Measurements from ENCODE around the gene WIPI1.
"Not testable (repeated sequence)": the region's sequence is repeated elsewhere in the genome, so short reads cannot be mapped to it uniquely, and the experiment has no call there.

Gene WIPI1

DNA sequence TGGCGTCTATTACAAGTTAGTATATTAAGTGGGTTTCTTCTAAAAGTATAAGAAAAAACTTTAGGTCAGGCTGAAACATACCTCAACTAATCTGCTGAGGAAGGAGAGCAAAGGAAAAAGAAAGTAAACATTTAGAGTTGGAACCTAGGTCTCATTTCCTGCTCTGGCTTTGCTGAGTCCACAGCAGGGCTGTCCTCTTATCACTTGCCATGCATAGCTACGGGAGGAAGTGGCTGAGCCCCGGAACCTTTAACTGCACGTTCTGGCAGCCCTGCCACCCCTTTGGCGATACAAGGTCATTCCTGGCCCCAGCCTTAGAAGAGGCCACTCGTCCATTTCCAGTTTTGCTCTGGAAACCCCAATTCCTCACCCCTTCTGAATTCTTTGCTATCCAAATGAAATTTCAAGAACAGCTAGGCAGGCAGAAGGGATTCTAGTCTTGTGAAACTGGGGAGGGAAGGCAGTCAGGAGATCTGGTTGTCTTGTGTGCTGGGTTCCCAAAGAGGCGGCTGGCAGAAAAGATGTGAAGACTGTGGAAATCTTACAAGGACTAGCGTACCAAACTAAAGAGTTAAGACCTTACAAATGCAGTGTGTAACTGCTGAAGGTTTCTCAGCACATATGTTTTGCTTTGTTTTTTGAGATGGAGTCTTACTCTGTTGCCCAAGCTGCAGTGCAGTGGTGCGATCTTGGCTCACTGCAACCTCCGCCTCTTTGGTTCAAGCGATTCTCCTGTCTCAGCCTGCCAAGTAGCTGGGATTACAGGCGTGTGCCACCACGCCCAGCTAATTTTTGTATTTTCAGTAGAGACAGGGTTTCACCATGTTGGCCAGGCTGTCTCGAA lies 19.1 kb downstream of the WIPI1 start:
- no peak for DNase-seq (ENCODE audit: low spot score)

DNA sequence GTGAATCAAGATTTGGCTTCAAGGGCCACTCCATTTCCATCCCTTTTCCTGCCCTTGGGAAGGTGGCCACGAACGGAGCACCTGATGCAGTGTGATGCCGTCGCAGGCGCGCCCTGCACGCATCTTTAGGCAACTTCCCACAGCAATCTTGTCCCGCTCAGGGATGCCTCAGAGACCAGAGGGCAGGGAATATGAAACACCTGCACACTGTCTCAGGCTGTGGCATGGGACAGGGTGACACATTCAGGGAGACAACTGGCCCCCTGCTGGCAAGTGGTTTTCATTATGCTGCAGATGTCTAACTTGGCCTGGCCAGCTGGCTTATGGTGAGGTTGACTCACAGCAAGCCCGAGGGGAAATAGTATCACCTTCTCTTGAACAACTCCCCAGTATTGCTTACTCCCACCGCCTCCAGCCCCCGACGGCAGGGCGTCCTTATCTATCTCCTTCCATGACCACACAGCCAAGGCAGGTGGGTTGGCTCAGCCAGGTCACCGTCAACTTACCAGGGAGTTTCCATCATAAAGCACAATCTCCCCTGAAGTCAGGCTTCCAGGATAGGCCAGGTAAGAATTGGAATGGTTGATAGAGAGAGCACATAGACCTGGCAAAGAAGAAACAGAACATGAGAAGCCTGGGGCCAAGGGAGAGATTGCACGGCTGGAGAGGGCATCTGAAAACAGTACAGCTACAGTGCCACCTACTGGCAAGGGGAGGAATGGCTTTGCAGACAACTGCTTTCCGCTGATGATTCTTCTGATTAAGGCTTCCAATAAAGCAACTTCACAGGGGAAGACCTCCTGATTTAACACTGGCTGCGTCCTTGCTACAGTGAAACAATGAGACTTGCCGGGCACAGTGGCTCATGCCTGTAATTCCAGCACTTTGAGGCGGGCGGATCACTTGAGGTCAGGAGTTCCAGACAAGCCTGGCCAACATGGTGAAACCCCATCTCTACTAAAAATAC lies 21.1 kb downstream of the WIPI1 start:
- DNase-seq (ENCODE audit: low spot score) = peak; percentile 76

GRCh38 chr17:68435361-68435760 lies 21.9 kb downstream of the WIPI1 start:
- no peak for DNase-seq (ENCODE audit: low spot score)

- DNase-seq (ENCODE audit: low spot score) = no peak
Observed at GRCh38 chr17:68433911-68434508, 23.3 kb downstream of the WIPI1 start.

DNA sequence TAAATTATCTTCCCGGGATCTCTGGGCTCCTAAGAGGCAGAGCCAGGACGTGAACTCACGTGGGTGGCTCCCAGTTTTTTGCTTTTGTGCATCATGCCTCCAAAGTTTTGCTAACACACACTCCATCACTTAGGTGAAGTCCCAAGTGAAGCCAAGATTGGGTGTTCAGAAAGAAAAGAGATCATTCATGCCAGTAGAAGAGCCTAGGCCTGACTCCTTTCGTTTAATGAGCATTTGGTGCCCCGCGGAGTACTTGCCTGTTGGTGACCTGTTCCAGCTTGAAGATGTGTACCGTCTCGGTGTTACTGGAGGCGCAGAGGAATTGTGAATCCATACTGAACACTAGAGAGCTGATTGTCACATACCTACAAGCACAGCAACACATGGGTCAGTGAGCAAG lies 24.1 kb downstream of the WIPI1 start:
- no peak for DNase-seq (ENCODE audit: low spot score)

DNA sequence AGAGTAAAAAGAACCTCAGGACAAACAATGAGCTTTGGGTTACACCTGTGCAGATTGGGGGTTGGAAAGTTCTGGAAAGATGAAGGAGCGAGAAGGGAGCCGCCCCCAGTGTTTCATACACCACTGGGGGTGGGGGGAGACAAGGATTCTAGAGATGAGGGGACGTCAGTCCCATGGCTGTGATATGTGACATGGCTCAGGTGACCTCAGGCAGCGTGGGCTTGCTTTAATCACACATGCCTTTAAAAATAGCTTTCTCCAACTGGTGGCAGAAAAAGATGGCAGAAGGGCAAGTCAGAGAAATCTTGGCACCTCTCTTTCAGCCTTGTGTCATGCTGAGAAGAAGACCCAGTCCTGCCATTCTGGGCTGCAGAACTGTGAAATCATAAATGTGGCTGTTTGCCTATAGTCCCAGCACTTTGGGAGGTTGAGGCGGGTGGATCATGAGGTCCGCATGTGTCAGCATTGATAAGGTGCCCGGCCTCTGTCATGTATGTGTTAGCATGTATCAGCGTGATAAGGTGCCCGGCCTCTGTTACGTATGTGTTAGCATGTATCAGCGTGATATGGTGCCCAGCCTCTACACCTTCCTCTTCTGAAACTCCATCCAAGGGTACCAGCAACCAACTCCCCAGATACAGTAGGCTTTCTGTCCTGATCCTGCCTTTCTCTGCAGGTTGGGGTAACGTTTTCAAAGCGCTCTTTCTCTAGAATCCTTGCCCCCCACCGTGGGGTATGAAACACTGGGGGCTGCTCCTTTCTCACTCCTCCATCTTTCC lies 25.0 kb downstream of the WIPI1 start:
- DNase-seq (ENCODE audit: low spot score) = no peak

DNA sequence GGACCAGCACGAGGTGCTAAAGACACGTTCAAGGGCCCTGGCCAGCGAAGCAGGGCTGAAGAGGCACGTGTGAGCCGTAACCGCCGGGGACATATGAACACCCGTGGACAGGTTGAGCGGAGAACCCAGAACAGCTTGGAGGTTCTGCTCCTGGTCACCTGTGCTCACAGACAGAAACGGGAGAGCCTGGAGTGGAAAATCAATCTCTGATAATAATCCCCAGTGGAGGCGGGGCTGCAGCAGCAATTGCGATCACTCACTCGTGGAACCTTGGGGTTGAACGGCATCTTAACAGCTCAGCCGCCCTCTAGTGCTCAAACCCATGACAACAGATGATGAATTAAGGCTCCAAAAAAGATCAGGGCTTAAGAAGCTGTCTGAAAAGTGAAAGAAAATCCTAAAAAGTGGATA lies 25.6 kb downstream of the WIPI1 start:
- DNase-seq (ENCODE audit: low spot score) = no peak

DNA sequence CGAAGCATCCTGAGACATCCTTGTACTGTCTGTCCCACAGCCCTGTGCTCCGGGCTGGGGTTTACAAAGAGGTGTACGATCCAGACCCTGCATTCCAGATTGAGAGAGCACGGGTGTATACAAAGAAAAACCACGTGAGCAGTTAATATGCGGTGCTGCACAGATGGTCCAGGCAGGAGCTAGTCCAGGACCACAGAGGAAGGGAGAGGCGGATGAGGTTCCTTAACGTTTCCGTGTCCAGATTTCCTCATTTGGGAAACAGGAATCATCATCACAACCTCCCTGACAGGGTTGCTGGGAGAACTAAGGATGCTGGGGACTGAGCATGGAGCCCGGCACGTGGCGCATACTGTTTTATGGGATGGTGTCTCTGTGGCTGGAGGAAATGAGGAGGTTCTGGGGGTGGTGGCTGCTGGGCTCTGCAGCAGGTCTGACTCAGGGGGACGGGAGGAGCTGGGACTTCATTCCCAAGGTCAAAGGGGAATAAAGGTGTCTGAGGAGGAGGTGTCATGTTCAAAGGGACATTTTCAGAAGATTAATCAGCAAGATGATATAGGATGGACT lies 26.2 kb downstream of the WIPI1 start:
- DNase-seq (ENCODE audit: low spot score) = no peak

DNA sequence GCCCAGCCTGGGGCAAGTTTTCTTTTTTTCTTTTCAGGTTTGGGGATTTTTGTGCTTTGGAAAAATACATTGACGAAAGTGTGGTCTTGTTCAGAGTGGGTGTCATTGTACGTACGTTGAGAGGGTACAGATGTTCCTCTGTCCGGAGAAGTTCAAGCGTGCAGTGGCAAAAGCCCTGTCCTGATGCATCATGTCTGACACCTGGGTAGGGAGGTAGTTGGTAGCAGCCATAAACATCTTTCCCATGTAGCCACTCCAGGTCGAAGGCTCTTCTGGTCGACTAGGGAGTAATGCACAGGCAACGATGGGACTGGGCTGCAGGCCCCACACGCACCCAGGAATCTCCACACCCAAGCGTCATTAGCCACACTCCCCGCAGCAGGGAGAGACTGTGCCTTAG lies 27.4 kb downstream of the WIPI1 start:
- no peak for DNase-seq (ENCODE audit: low spot score)

- DNase-seq (ENCODE audit: low spot score) = no peak
Observed at GRCh38 chr17:68428498-68429172, 28.7 kb downstream of the WIPI1 start.

GRCh38 chr17:68427575-68427974 lies 29.7 kb downstream of the WIPI1 start:
- DNase-seq (ENCODE audit: low spot score) = no peak

GRCh38 chr17:68425979-68426378 lies 31.3 kb downstream of the WIPI1 start:
- DNase-seq (ENCODE audit: low spot score) = no peak

GRCh38 chr17:68424861-68425260 lies 32.4 kb downstream of the WIPI1 start:
- no peak for DNase-seq (ENCODE audit: low spot score)

DNA sequence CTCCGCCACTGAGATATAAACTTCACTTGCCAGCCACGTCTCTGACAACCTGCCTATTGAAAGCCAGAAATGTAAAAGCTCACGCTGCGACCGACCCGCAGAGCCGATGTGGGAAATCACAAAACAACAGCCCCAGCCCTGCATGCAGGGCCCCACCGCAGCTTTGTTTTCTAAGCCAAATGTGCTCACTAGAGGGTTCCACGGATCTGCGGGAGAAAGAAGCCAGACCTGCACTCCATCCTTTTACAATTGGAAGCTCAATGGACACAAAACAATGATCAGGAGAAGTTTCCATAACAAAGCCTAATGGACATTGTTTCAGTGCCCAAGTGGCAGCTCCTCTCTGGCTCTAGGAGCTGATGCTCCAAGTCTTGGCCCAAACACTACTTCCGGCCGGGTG lies 33.1 kb downstream of the WIPI1 start:
- no peak for DNase-seq (ENCODE audit: low spot score)

GRCh38 chr17:68423251-68423650 lies 34.0 kb downstream of the WIPI1 start:
- DNase-seq (ENCODE audit: low spot score) = no peak

DNA sequence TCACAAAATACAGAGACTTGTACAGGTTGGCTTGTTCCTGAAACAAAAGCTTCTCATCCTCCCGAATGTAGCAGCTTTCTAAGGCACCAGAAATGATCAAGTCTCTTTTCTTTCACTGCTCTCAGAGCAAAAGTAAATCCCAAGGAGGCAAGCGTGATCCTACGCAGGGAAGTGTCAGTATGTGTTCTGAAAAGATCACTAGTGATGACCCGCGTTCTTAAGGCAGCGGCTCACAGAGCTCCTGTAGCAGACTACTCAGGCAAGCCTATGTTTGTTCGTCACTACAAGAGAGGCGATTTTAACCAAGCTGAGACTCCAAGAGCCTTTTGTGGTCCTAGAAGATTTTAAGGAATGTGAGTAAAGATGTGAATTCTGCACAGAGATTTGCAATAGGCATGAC lies 34.5 kb downstream of the WIPI1 start:
- no peak for DNase-seq (ENCODE audit: low spot score)

DNA sequence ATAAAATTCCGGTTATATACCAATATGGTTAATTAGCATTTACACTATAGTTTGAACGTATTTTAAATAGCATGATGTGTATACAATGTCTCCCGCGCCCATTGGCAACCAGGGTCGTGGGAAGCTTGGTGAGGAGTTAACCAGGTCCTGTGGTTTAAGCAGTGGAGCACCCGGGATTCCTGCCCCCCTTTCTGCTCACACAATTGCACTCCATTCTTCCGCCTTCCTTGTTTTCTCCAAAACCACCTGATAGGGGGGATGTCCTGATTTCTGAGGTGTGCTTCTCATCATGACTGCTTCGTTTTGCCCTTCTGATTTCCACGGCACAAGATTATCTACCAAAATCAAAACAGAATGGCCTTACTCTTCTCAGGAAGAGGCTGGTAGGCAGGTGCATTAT lies 35.8 kb downstream of the WIPI1 start:
- DNase-seq (ENCODE audit: low spot score) = no peak

- DNase-seq (ENCODE audit: low spot score) = no peak
Observed at GRCh38 chr17:68420065-68420464, 37.2 kb downstream of the WIPI1 start.

GRCh38 chr17:68418876-68419275 lies 38.4 kb downstream of the WIPI1 start:
- no peak for DNase-seq (ENCODE audit: low spot score)

DNA sequence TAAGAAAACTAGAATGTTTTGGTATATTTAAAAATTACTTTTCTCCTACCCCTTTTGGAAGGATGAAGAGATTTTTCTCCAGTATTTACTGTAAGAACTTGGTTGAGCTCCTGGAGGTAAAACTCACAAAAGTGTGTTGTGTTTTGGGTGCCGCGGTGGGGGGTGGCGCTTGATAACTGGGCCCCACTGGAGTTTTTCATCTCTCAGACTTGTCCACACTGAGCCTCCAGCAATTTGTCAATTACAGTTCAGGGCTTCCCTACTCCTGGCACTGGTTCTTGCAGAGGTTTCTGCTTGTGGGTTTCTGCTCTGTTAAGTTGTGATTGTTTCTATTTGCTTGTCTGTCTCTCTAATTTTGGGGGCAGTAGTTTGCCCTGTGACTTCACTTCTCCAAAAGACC lies 40.0 kb downstream of the WIPI1 start:
- no peak for DNase-seq (ENCODE audit: low spot score)

- DNase-seq (ENCODE audit: low spot score) = not testable (repeated sequence)
Observed at GRCh38 chr17:68414901-68415300, 42.4 kb downstream of the WIPI1 start.
